ENCODE results near the gene SPRED3. TPM values are rescaled to one million over a fixed set of nuclear protein-coding genes. Genes with fewer than 3 reads are reported as not detected.

Gene SPRED3
- total RNA-seq, 1 experiment from 2014 or later = 3.2 TPM

- DNase-seq (ENCODE audit: low spot score) = no peak
Observed at GRCh38 chr19:38445362-38445761, 56.9 kb downstream of the SPRED3 start.

GRCh38 chr19:38448225-38448624 lies 59.7 kb downstream of the SPRED3 start:
- DNase-seq (ENCODE audit: low spot score) = no peak

Other genes starting within 250 kb of the SPRED3 start
- 0.89 and 1.3 TPM in 2 replicates for gene DPF1, start 164.5 kb upstream of the SPRED3 start, total RNA-seq (2014; rRNA removed; shearing (Covaris generic))
- not detected in 2 replicates for gene PPP1R14A, start 132.3 kb upstream of the SPRED3 start, total RNA-seq (2014; rRNA removed; shearing (Covaris generic))
- gene SPINT2, start 124.1 kb upstream of the SPRED3 start, total RNA-seq (2014; rRNA removed; shearing (Covaris generic)) = 2,475 and 2,514 TPM in 2 replicates
- 1,318 and 1,477 TPM in 2 replicates for gene C19orf33, start 84.4 kb upstream of the SPRED3 start, total RNA-seq (2014; rRNA removed; shearing (Covaris generic))
- 137 and 149 TPM in 2 replicates for gene YIF1B, start 72.8 kb upstream of the SPRED3 start, total RNA-seq (2014; rRNA removed; shearing (Covaris generic))
- 10.3 and 13.9 TPM in 2 replicates for gene KCNK6, start 68.9 kb upstream of the SPRED3 start, total RNA-seq (2014; rRNA removed; shearing (Covaris generic))
- gene CATSPERG, start 52.9 kb upstream of the SPRED3 start, total RNA-seq (2014; rRNA removed; shearing (Covaris generic)) = 4.0 and 10.5 TPM in 2 replicates
- 627 and 640 TPM in 2 replicates for gene PSMD8, start 14.1 kb upstream of the SPRED3 start, total RNA-seq (2014; rRNA removed; shearing (Covaris generic))
- gene GGN, start 663 bp upstream of the SPRED3 start, total RNA-seq (2014; rRNA removed; shearing (Covaris generic)) = 0.26 and 0.41 TPM in 2 replicates
- gene FAM98C, start 14.4 kb downstream of the SPRED3 start, total RNA-seq (2014; rRNA removed; shearing (Covaris generic)) = 46.6 and 49.5 TPM in 2 replicates
- not detected in 2 replicates for gene RASGRP4, start 37.5 kb downstream of the SPRED3 start, total RNA-seq (2014; rRNA removed; shearing (Covaris generic))
- gene RYR1, start 45.0 kb downstream of the SPRED3 start, total RNA-seq (2014; rRNA removed; shearing (Covaris generic)) = 0.94 TPM in 1 of 2 replicates, not detected in the other
- gene MAP4K1, start 229.3 kb downstream of the SPRED3 start, total RNA-seq (2014; rRNA removed; shearing (Covaris generic)) = 0.36 TPM in 1 of 2 replicates, not detected in the other
- 724 and 815 TPM in 2 replicates for gene EIF3K, start 230.5 kb downstream of the SPRED3 start, total RNA-seq (2014; rRNA removed; shearing (Covaris generic))

Data from HT-29 (cell line).